Measurements from ENCODE around the gene PSME1. TPM values are rescaled to one million over a fixed set of nuclear protein-coding genes. Genes with fewer than 3 reads are reported as not detected.

Gene PSME1
- total and polyA plus RNA-seq, 2 of the 13 experiments (the other 11 are each of a cell fraction or from before 2014, with no cell fraction given), result 159 to 608 TPM

- TF ChIP-seq CHD4 (IDR thresholded peaks at IDR 0.05; ENCODE audit: borderline replicate concordance, low read length), result no peak
- TF ChIP-seq FOSL2 (CRISPR knock-in tag; IDR thresholded peaks at IDR 0.05), result no peak
- TF ChIP-seq CENPT (CRISPR knock-in tag; IDR thresholded peaks at IDR 0.05; ENCODE audit: low read depth), result peak; percentile 56; the same call in 1 of the 2 replicates
- TF ChIP-seq FOXM1 (CRISPR knock-in tag; IDR thresholded peaks at IDR 0.05), result no peak
- 0 out of 2 replicates have a peak, but pooled peaks have one; percentile 15 for TF ChIP-seq IRF9 (CRISPR knock-in tag; IDR thresholded peaks at IDR 0.05; ENCODE audit: borderline replicate concordance)
- TF ChIP-seq NPAS2 (CRISPR knock-in tag; IDR thresholded peaks at IDR 0.05; ENCODE audit: borderline replicate concordance), result no peak
- 0 out of 2 replicates have a peak, but pooled peaks have one; percentile 8 for TF ChIP-seq PPARG (CRISPR knock-in tag; conservative IDR thresholded peaks at IDR 0.05)
- TF ChIP-seq PCBP2 (optimal IDR thresholded peaks at IDR 0.05; ENCODE audit: low read depth, low read length, poor library complexity, severe bottlenecking), result peak; percentile 31
- 0 out of 4 replicates have a peak, but pooled peaks of 1 of the 2 experiments have one; percentile 39 for TF ChIP-seq POLR2A (IDR thresholded peaks at IDR 0.05; ENCODE audit: insufficient read depth in 1 of 2, low read depth in 2 of 2, low read length in 2 of 2)
- peak; percentile 49; the same call in 1 of the 2 replicates for TF ChIP-seq SMAD1 (CRISPR knock-in tag; IDR thresholded peaks at IDR 0.05; ENCODE audit: borderline replicate concordance, low read depth)
- no peak for TF ChIP-seq ZNF234 (CRISPR knock-in tag; conservative IDR thresholded peaks at IDR 0.05)
- no peak for TF ChIP-seq YY1 (IDR thresholded peaks at IDR 0.05; ENCODE audit: insufficient read depth, insufficient replicate concordance, low read depth, low read length)
- TF ChIP-seq ZNF296 (CRISPR knock-in tag; conservative IDR thresholded peaks at IDR 0.05), result no peak
- 0 out of 2 replicates have a peak, but pooled peaks have one; percentile 41 for TF ChIP-seq ZNF546 (CRISPR knock-in tag; conservative IDR thresholded peaks at IDR 0.05)
- TF ChIP-seq ZNF839 (CRISPR knock-in tag; IDR thresholded peaks at IDR 0.05; ENCODE audit: borderline replicate concordance), result peak; percentile 46; the same call in 1 of the 2 replicates
- no peak for TF ChIP-seq ZNF205 (CRISPR knock-in tag; IDR thresholded peaks at IDR 0.05)
- no peak for TF ChIP-seq ZBTB46 (CRISPR knock-in tag; IDR thresholded peaks at IDR 0.05; ENCODE audit: borderline replicate concordance)
- 0 out of 2 replicates have a peak, but pooled peaks have one; percentile 7 for TF ChIP-seq MED1 (CRISPR knock-in tag; IDR thresholded peaks at IDR 0.05)
- 0 out of 2 replicates have a peak, but pooled peaks have one; percentile 21 for TF ChIP-seq TOPORS (CRISPR knock-in tag; IDR thresholded peaks at IDR 0.05)
- TF ChIP-seq, protein P1, sequence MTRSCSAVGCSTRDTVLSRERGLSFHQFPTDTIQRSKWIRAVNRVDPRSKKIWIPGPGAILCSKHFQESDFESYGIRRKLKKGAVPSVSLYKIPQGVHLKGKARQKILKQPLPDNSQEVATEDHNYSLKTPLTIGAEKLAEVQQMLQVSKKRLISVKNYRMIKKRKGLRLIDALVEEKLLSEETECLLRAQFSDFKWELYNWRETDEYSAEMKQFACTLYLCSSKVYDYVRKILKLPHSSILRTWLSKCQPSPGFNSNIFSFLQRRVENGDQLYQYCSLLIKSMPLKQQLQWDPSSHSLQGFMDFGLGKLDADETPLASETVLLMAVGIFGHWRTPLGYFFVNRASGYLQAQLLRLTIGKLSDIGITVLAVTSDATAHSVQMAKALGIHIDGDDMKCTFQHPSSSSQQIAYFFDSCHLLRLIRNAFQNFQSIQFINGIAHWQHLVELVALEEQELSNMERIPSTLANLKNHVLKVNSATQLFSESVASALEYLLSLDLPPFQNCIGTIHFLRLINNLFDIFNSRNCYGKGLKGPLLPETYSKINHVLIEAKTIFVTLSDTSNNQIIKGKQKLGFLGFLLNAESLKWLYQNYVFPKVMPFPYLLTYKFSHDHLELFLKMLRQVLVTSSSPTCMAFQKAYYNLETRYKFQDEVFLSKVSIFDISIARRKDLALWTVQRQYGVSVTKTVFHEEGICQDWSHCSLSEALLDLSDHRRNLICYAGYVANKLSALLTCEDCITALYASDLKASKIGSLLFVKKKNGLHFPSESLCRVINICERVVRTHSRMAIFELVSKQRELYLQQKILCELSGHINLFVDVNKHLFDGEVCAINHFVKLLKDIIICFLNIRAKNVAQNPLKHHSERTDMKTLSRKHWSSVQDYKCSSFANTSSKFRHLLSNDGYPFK (CRISPR knock-in tag; IDR thresholded peaks at IDR 0.05; ENCODE audit: borderline replicate concordance), result no peak
- TF ChIP-seq SNRNP70 (IDR thresholded peaks at IDR 0.05; ENCODE audit: low read depth, low read length), result no peak
These were observed 1.8 kb downstream of the PSME1 start (continued) for GRCh38 chr14:24137529-24138395.

All from HepG2 (cell line).